Testis (tissue), 3 donors: ENCODE data around the gene PCMTD2. TPM values are rescaled to one million over a fixed set of nuclear protein-coding genes. Genes with fewer than 3 reads are reported as not detected.

Experiments used
- DNase-seq: peaks from one replicate; pipeline ENCODE4 v3.0.0-alpha.2; 2019
- H3K27ac ChIP-seq, 2 donors: fragments of 200-600 bp; sonication (generic); one replicate each; pipeline ENCODE4 v1.5.1; 2019
- H3K27me3 ChIP-seq: fragments of 200-600 bp; sonication (generic); one replicate; pipeline ENCODE4 v1.5.1; 2019
- H3K36me3 ChIP-seq: fragments of 200-600 bp; sonication (generic); one replicate; pipeline ENCODE4 v1.5.1; 2017; ENCODE audit warnings: low read depth; ENCODE audit errors: missing control alignments
- H3K4me1 ChIP-seq: fragments of 200-600 bp; sonication (generic); one replicate; pipeline ENCODE4 v1.5.1; 2019
- H3K4me3 ChIP-seq, 2 donors: fragments of 200-600 bp; sonication (generic); one replicate each; pipeline ENCODE4 v1.5.1; 2017 to 2019
- H3K9me3 ChIP-seq: fragments of 200-600 bp; sonication (generic); one replicate; pipeline ENCODE4 v1.5.1; 2017
- CTCF ChIP-seq, 3 experiments: fragments of 450-650 bp in 2 of 3; fragments of 200-600 bp in 1 of 3; sonication (generic) in 1 of 3; IDR thresholded peaks; one replicate each; pipeline ENCODE4 v1.5.1; 2016 to 2019; ENCODE audit warnings: antibody characterized with exemption in 3 of 3, mild to moderate bottlenecking in 2 of 3, moderate library complexity in 1 of 3
- POLR2A ChIP-seq: fragments of 450-650 bp; IDR thresholded peaks from one replicate; pipeline ENCODE4 v1.6.1; 2017; ENCODE audit warnings: antibody characterized with exemption, mild to moderate bottlenecking, moderate library complexity
- WGBS, 2 donors: methylation state at CpG; one replicate each; pipeline ENCODE4 v1.1.5; 2018; 5-methylcytosine and 5-hydroxymethylcytosine counted together
- intact Hi-C: fragments of 100-400 bp; cut with DNase I; formaldehyde crosslinking; loops from one replicate; pipeline ENCODE4 v1.15.1; 2023; ENCODE audit warnings: low total_unique reads
- polyA plus RNA-seq: library from polyadenylated mRNA; stranded (reverse); fragments of 350-450 nt; fragmentation: Illumina TruSeq; extraction: RNeasy Lipid Tissue Mini Kit (QIAGEN cat#74804); gene quantifications from one replicate; pipeline ENCODE4 v1.2.3, GENCODE V29; 2014; ENCODE audit warnings: low read depth, low replicate concordance; ENCODE audit not compliant: insufficient read depth
- total RNA-seq, 2 donors: library from RNA; depleted of rRNA; stranded (reverse); fragments of >200 nt; gene quantifications; one replicate each; pipeline ENCODE4 v1.2.3, GENCODE V29; 2016

PCMTD2 gene
- total and polyA plus RNA-seq, 3 donors from 2014 or later: 57.6 to 156 (median 96.4) TPM

- intact Hi-C loops: no loop called here
- Histone ChIP-seq H3K4me1 (peaks cover 25% of the 10 kb centered on the region), H3K9me3 (no peaks in the 10 kb centered on the region), H3K27ac (no peak overlapping the region), H3K4me3 (no peak overlapping the region), H3K27me3 (no peaks in the 10 kb centered on the region), H3K36me3 (no peaks in the 10 kb centered on the region)
- no peak for DNase-seq
- TF ChIP-seq CTCF (IDR thresholded peaks at IDR 0.05) (no peak), POLR2A (no peak)
- WGBS, 2 donors: 92 to 94% methylated on average over 6 to 14 of the region's 14 CpGs
Observed at GRCh38 chr20:64225828-64226598, 29.5 kb upstream of the PCMTD2 start.

- Histone ChIP-seq H3K36me3 (no peaks in the 10 kb centered on the region), H3K4me1 (peaks cover 21% of the 10 kb centered on the region), H3K27ac (no peak overlapping the region), H3K27me3 (no peaks in the 10 kb centered on the region), H3K4me3 (no peak overlapping the region), H3K9me3 (no peaks in the 10 kb centered on the region)
- intact Hi-C loops: no loop called here
- 83 to 93% methylated on average over 22 to 25 of the region's 25 CpGs for WGBS, 2 donors
- TF ChIP-seq CTCF (IDR thresholded peaks at IDR 0.05): no peak
- TF ChIP-seq POLR2A: no peak
- DNase-seq: no peak
Observed at GRCh38 chr20:64226686-64227580, 28.6 kb upstream of the PCMTD2 start.

- intact Hi-C loops: no loop called here
- H3K4me1 ChIP-seq: peaks cover 9% of the 10 kb centered on the region
- H3K27me3 ChIP-seq: no peaks in the 10 kb centered on the region
- H3K4me3 ChIP-seq: no peak overlapping the region
- no peak for DNase-seq
- TF ChIP-seq POLR2A (no peak), CTCF (IDR thresholded peaks at IDR 0.05) (no peak)
- no peaks in the 10 kb centered on the region for H3K9me3 ChIP-seq
- H3K27ac ChIP-seq: no peak overlapping the region
- H3K36me3 ChIP-seq: no peaks in the 10 kb centered on the region
- WGBS, 2 donors: 96 to 98% methylated on average over 8 of the region's 8 CpGs
Observed at GRCh38 chr20:64228086-64228653, 27.4 kb upstream of the PCMTD2 start.

GRCh38 chr20:64228751-64229506, 26.6 kb upstream of the PCMTD2 start:
- Histone ChIP-seq H3K9me3 (no peaks in the 10 kb centered on the region), H3K4me1 (peaks cover 8% of the 10 kb centered on the region), H3K4me3 (no peak overlapping the region), H3K27ac (no peak overlapping the region), H3K36me3 (no peaks in the 10 kb centered on the region), H3K27me3 (no peaks in the 10 kb centered on the region)
- no peak for TF ChIP-seq CTCF (IDR thresholded peaks at IDR 0.05)
- no peak for DNase-seq
- intact Hi-C loops: no loop called here
- 81 to 87% methylated on average over 7 to 14 of the region's 14 CpGs for WGBS, 2 donors
